ES-I3 (cell line): ENCODE results near the gene RYR1.
"Not testable (repeated sequence)": the region's sequence is repeated elsewhere in the genome, so short reads cannot be mapped to it uniquely, and the experiment has no call there.

Source experiments
- H3K36me3 ChIP-seq: 2 replicates; pipeline ENCODE4 v1.6.1; 2013; ENCODE audit warnings: mild to moderate bottlenecking, low read length, control low read depth, moderate library complexity; ENCODE audit not compliant: insufficient read depth
- H3K4me1 ChIP-seq: 2 replicates; pipeline ENCODE4 v1.6.1; 2013; ENCODE audit warnings: mild to moderate bottlenecking, control low read depth, low read length; ENCODE audit not compliant: insufficient read depth
- H3K9ac ChIP-seq: 2 replicates; pipeline ENCODE4 v1.6.1; 2013; ENCODE audit warnings: low read depth, mild to moderate bottlenecking, low read length, moderate library complexity
- H3K9me3 ChIP-seq: 2 replicates; pipeline ENCODE4 v1.6.1; 2013; ENCODE audit warnings: mild to moderate bottlenecking, low read length, moderate library complexity; ENCODE audit not compliant: control insufficient read depth, insufficient read depth

Gene RYR1

DNA sequence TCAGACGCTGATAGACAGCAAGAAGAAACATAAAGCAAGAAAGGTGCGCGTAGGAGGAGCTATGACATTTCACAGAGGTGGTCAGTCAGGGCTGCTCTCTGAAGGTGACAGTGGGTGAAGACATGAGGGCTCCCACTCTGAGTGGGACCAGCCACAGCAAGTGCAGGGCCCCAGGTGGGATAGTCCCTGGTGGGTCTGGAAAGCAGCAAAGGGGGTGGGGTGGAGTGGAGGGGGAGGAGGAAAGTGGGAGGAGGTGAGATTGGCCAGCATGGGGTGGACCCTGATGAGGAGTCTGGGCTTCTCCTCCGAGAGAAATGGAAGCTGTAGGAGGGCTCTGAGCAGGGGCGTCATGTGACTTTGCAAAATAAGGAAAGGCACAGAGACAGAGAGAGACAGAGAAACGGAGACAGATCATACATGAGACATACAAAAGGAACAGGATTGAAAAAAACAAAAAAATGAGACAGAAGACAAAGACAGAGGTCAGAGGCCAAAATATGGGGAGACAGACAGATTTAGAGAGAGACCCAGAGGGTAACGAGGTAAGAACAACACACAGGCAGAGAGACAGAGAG, 181.6 kb downstream of the RYR1 start:
- Histone ChIP-seq H3K9ac (no peak overlapping the region), H3K9me3 (no peaks in the 10 kb centered on the region), H3K4me1 (peaks cover 9% of the 10 kb centered on the region), H3K36me3 (peaks cover under 1% of the 10 kb centered on the region; the same call in 1 of the 2 replicates)

- H3K9ac ChIP-seq, result no peak overlapping the region
- no peaks in the 10 kb centered on the region for H3K9me3 ChIP-seq
- H3K36me3 ChIP-seq, result peaks cover 6% of the 10 kb centered on the region
- peaks cover 11% of the 10 kb centered on the region for H3K4me1 ChIP-seq
These were observed 182.8 kb downstream of the RYR1 start for GRCh38 chr19:38616265-38616664.

GRCh38 chr19:38617283-38617763, 183.8 kb downstream of the RYR1 start:
- Histone ChIP-seq H3K9ac (peak overlapping the region; percentile 64; the same call in 1 of the 2 replicates), H3K36me3 (peaks cover 11% of the 10 kb centered on the region), H3K4me1 (peaks cover 11% of the 10 kb centered on the region)

GRCh38 chr19:38617764-38618589, 184.5 kb downstream of the RYR1 start, which contains the start of gene MAP4K1:
MAP4K1 (minus strand) TSS chr19:38617953; CDS start chr19:38617895, 58 bp downstream.
- Histone ChIP-seq H3K36me3 (peaks cover 11% of the 10 kb centered on the region), H3K9ac (peak within 1 kb of the TSS; percentile 64), H3K4me1 (peaks cover 11% of the 10 kb centered on the region), H3K9me3 (no peaks in the 10 kb centered on the region)

More at GRCh38 chr19:38617283-38617763, 183.8 kb downstream of the RYR1 start:
- H3K9me3 ChIP-seq, result no peaks in the 10 kb centered on the region

GRCh38 chr19:38618590-38619360, 185.3 kb downstream of the RYR1 start, which contains the start of gene EIF3K:
EIF3K (plus strand) TSS chr19:38619188; CDS start chr19:38619269, 81 bp downstream.
- Histone ChIP-seq H3K9ac (peak within 1 kb of the TSS; percentile 64), H3K9me3 (no peaks in the 10 kb centered on the region)

DNA sequence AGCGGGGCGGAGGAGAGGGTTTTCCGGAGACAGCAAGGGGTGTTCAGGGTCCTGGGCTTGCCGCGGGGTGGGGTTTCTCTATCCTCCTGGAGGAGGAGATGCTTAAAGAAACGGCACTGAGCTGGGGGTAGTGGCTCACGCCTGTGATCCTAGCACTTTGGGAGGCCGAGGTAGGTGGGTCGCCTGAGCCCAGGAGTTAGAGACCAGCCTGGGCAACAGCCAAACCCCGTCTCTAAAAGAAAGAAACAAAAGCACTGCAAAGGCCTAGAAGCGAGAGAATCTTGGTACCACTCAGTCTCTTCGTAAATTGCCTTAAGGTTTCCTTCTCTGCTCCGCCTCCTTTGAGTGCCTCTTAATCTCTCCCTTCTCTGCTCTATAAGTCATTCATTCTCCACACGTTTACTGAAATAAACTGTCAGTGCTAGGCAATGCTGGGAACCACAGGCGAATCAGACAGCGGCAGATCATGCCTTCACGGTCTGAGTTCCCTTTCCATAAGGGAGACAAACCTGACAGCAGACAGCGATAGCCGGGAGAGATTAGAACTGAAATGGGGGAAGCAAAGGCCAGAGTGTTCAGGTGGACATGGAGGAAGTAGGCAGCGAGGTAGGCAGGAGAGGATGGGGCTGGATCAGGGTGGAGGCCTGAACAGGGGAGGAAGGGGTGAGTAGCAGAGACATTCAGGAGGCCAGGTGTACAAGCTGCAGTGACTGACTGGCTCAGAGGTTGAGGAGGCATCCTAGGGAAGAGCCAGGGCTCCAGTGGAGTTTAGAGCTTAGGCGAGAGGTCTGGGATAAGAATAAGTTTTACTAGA, 186.1 kb downstream of the RYR1 start:
- H3K36me3 ChIP-seq, result peaks cover 16% of the 10 kb centered on the region
- peak overlapping the region; percentile 64 for H3K9ac ChIP-seq
- H3K9me3 ChIP-seq, result no peaks in the 10 kb centered on the region
- H3K4me1 ChIP-seq, result peaks cover 11% of the 10 kb centered on the region

More at GRCh38 chr19:38618590-38619360, 185.3 kb downstream of the RYR1 start, which contains the start of gene EIF3K:
- Histone ChIP-seq H3K36me3 (peaks cover 14% of the 10 kb centered on the region), H3K4me1 (peaks cover 11% of the 10 kb centered on the region)

DNA sequence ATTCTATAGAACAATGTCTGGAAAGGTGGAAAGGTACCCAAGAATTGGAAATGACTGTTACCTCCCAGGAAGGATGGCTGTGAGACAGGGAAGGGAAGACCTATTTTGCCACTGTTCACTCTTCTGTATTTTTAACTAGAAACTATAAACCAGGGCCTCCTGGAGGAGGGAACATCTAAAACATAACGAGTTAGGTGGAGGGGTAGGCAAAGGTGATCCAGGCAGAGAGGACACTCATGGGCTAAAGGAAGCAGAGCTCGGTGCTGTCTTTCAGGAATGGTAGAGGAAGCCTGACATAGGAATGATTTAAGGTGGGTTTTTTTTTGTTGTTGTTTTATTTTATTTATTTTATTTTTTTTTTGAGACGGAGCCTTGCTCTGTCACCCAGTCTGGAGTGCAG, 191.3 kb downstream of the RYR1 start:
- H3K9ac ChIP-seq, result no peak overlapping the region
- peaks cover 32% of the 10 kb centered on the region for H3K36me3 ChIP-seq
- H3K9me3 ChIP-seq, result no peaks in the 10 kb centered on the region
- peaks cover 5% of the 10 kb centered on the region for H3K4me1 ChIP-seq

- peaks cover 25% of the 10 kb centered on the region for H3K36me3 ChIP-seq
- no peaks in the 10 kb centered on the region for H3K9me3 ChIP-seq
- H3K4me1 ChIP-seq, result no peaks in the 10 kb centered on the region
These were observed 192.9 kb downstream of the RYR1 start for GRCh38 chr19:38626401-38626800.

DNA sequence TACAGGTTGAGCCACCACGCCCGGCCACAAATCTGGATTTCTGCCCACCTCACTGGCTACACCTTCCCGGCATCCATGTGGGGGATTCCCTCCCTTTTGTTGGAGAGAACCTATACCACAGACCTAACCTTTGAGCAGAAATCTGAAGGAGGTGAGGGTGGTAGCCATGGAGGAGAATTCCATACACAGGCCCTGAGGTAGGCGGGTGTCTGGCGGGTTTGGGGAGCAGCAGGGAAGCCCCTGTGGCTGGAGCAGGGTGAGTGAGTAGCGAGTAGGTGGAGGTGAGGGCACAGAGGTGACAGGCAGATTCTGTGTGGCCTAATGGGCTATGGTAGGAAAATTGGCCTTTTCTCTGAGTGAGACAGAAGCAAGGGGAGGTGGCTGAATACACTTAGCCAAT, 196.1 kb downstream of the RYR1 start:
- no peak overlapping the region for H3K9ac ChIP-seq
- peaks cover 15% of the 10 kb centered on the region for H3K36me3 ChIP-seq
- H3K4me1 ChIP-seq, result no peaks in the 10 kb centered on the region
- H3K9me3 ChIP-seq, result no peaks in the 10 kb centered on the region

More at GRCh38 chr19:38626401-38626800, 192.9 kb downstream of the RYR1 start:
- no peak overlapping the region for H3K9ac ChIP-seq

- H3K36me3 ChIP-seq, result peaks cover 16% of the 10 kb centered on the region
- not testable (repeated sequence) for H3K4me1 ChIP-seq, H3K9ac ChIP-seq, H3K9me3 ChIP-seq
These were observed 197.8 kb downstream of the RYR1 start for GRCh38 chr19:38631301-38631700.

- not testable (repeated sequence) for H3K4me1 ChIP-seq, H3K9me3 ChIP-seq, H3K9ac ChIP-seq
- H3K36me3 ChIP-seq, result peaks cover 16% of the 10 kb centered on the region
These were observed 198.5 kb downstream of the RYR1 start for GRCh38 chr19:38631811-38632475.

DNA sequence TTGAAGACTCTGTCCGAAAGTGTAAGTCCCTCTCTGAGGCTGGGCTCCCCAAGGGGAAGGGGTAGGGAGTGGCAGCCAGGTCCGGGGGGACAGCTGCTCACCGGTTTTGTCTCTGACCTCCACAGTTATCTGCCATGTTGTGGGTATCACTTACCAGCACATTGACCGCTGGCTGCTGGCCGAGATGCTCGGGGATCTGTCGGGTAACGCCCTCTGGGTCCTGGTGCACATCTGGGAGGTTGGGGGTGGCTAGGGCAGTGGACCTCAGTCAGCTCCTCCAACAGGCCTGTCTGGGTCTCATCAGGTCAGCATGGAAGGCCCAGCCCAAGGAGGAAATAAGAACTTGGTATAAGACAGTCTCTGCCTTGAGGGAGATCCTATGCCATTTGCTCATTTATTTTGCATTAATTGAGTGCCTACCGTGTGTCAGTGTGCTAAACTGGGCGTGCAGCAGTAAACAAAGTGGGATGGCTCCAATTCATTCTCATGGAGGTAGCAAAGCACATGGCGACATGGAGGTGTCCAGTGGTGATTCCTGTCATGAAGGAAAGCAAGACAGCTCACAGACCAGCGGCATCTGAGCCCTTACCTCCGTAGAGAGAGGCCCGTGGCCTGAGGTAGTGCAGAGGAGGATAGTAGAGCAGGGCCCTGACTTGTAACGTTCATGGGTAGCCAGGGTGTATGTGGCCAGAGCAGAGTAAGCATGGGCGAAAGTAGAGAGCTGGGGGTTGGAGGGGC, 199.2 kb downstream of the RYR1 start:
- Histone ChIP-seq H3K9me3 (no peaks in the 10 kb centered on the region), H3K36me3 (peaks cover 16% of the 10 kb centered on the region), H3K9ac (no peak overlapping the region), H3K4me1 (peaks cover 11% of the 10 kb centered on the region)
